Hepatocyte (in vitro differentiated cells): ENCODE measurements around the gene ABTB1.

Experiments
- EZH2 ChIP-seq: fragments of 200-600 bp; sonication (generic); IDR thresholded peaks from 2 replicates; pipeline ENCODE4 v1.6.1; 2016; ENCODE audit warnings: antibody characterized with exemption, mild to moderate bottlenecking, borderline replicate concordance
- EZH2phosphoT487 ChIP-seq: fragments of 200-600 bp; sonication (generic); IDR thresholded peaks from one replicate; pipeline ENCODE4 v1.6.1; 2018; ENCODE audit warnings: antibody characterized with exemption, mild to moderate bottlenecking, low read depth, moderate library complexity; ENCODE audit not compliant: unreplicated experiment, severe bottlenecking
- TF ChIP-seq, protein P1 (sequence below): fragments of 200-600 bp; sonication (generic); IDR thresholded peaks from 2 replicates; pipeline ENCODE4 v1.5.1; 2016; ENCODE audit warnings: antibody characterized with exemption, mild to moderate bottlenecking; ENCODE audit not compliant: poor library complexity

DNA sequence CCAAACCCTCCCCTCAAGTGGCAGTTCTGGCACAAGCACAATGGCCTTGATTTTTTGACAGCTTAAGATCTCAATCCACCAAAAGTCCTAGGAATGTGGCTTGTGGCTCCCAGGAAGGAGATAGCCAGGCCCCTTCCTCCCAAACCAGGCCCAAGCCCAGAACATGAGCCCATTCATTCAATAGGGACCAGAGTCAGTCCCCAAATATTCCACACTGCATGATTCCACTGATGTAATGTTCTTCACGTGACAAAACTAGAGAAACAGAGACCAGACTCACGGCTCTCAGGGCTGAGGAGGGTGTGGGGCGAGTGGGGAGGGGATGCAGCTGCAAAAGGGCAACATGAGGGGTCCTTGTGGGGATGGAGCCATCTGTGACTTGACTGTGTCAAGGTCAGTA is 25.5 kb downstream of the ABTB1 start:
- TF ChIP-seq, protein P1, sequence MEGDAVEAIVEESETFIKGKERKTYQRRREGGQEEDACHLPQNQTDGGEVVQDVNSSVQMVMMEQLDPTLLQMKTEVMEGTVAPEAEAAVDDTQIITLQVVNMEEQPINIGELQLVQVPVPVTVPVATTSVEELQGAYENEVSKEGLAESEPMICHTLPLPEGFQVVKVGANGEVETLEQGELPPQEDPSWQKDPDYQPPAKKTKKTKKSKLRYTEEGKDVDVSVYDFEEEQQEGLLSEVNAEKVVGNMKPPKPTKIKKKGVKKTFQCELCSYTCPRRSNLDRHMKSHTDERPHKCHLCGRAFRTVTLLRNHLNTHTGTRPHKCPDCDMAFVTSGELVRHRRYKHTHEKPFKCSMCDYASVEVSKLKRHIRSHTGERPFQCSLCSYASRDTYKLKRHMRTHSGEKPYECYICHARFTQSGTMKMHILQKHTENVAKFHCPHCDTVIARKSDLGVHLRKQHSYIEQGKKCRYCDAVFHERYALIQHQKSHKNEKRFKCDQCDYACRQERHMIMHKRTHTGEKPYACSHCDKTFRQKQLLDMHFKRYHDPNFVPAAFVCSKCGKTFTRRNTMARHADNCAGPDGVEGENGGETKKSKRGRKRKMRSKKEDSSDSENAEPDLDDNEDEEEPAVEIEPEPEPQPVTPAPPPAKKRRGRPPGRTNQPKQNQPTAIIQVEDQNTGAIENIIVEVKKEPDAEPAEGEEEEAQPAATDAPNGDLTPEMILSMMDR = no peak
- TF ChIP-seq EZH2 (no peak), EZH2phosphoT487 (no peak)
